Measurements from ENCODE around the gene CRYGN. TPM values are rescaled to one million over a fixed set of nuclear protein-coding genes. Genes with fewer than 3 reads are reported as not detected.

Gene CRYGN
- total RNA-seq, 1 donor from 2014 or later: 0.41 TPM

GRCh38 chr7:151433721-151434400 is 6.1 kb downstream of the CRYGN start:
- DNase-seq: no peak
- Histone ChIP-seq H3K36me3 (no peaks in the 10 kb centered on the region), H3K9me3 (replicated peaks) (no peaks in the 10 kb centered on the region), H3K4me1 (peaks cover 8% of the 10 kb centered on the region), H3K27me3 (ENCODE audit: low read depth) (peaks cover 32% of the 10 kb centered on the region), H3K27ac (replicated peaks) (no peak overlapping the region), H3K4me3 (no peak overlapping the region)
- intact Hi-C loops (cut with micrococcal nuclease): no loop called here
- TF ChIP-seq CTCF (IDR thresholded peaks at IDR 0.05; ENCODE audit: borderline replicate concordance): no peak

GRCh38 chr7:151432658-151433521 is 7.1 kb downstream of the CRYGN start:
- H3K4me3 ChIP-seq: no peak overlapping the region

GRCh38 chr7:151431768-151432311 is 8.1 kb downstream of the CRYGN start:
- intact Hi-C loops (cut with micrococcal nuclease): no loop called here
- no peak for DNase-seq
- TF ChIP-seq CTCF (IDR thresholded peaks at IDR 0.05; ENCODE audit: borderline replicate concordance): no peak
- H3K4me1 ChIP-seq: peaks cover 6% of the 10 kb centered on the region
- no peaks in the 10 kb centered on the region for H3K9me3 ChIP-seq (replicated peaks)
- H3K27ac ChIP-seq (replicated peaks): no peak overlapping the region
- H3K27me3 ChIP-seq (ENCODE audit: low read depth): peaks cover 13% of the 10 kb centered on the region
- H3K4me3 ChIP-seq: no peak overlapping the region
- H3K36me3 ChIP-seq: no peaks in the 10 kb centered on the region

More at GRCh38 chr7:151432658-151433521, 7.1 kb downstream of the CRYGN start:
- intact Hi-C loops (cut with micrococcal nuclease): no loop called here
- Histone ChIP-seq H3K27me3 (ENCODE audit: low read depth) (peaks cover 22% of the 10 kb centered on the region), H3K4me1 (peaks cover 8% of the 10 kb centered on the region), H3K27ac (replicated peaks) (no peak overlapping the region), H3K9me3 (replicated peaks) (no peaks in the 10 kb centered on the region), H3K36me3 (no peaks in the 10 kb centered on the region)
- DNase-seq: no peak
- no peak for TF ChIP-seq CTCF (IDR thresholded peaks at IDR 0.05; ENCODE audit: borderline replicate concordance)

GRCh38 chr7:151431281-151431767 is 8.6 kb downstream of the CRYGN start:
- H3K4me1 ChIP-seq: peaks cover 5% of the 10 kb centered on the region
- intact Hi-C loops (cut with micrococcal nuclease): no loop called here
- TF ChIP-seq CTCF (IDR thresholded peaks at IDR 0.05; ENCODE audit: borderline replicate concordance): no peak
- H3K27ac ChIP-seq (replicated peaks): no peak overlapping the region
- H3K36me3 ChIP-seq: no peaks in the 10 kb centered on the region
- no peak for DNase-seq
- no peak overlapping the region for H3K4me3 ChIP-seq
- H3K27me3 ChIP-seq (ENCODE audit: low read depth): peaks cover 11% of the 10 kb centered on the region
- H3K9me3 ChIP-seq (replicated peaks): no peaks in the 10 kb centered on the region

GRCh38 chr7:151430391-151431205 is 9.3 kb downstream of the CRYGN start:
- no peak overlapping the region for H3K27ac ChIP-seq (replicated peaks)
- no peaks in the 10 kb centered on the region for H3K36me3 ChIP-seq
- intact Hi-C loops (cut with micrococcal nuclease): no loop called here
- peaks cover 11% of the 10 kb centered on the region for H3K27me3 ChIP-seq (ENCODE audit: low read depth)
- no peak overlapping the region for H3K4me3 ChIP-seq
- no peak for DNase-seq
- TF ChIP-seq CTCF (IDR thresholded peaks at IDR 0.05; ENCODE audit: borderline replicate concordance): no peak
- no peaks in the 10 kb centered on the region for H3K9me3 ChIP-seq (replicated peaks)
- H3K4me1 ChIP-seq: peaks cover 5% of the 10 kb centered on the region
